Measurements from ENCODE around the gene ZDHHC18.

- no peak for TF ChIP-seq CTCF (conservative IDR thresholded peaks at IDR 0.05 in 1 of 2, IDR thresholded peaks at IDR 0.05 in 1 of 2; ENCODE audit: low read depth in 1 of 2, low read length in 2 of 2)
- TF ChIP-seq EZH2 (IDR thresholded peaks at IDR 0.05; ENCODE audit: low read length, missing control alignments) = no peak
These were observed 56.4 kb downstream of the ZDHHC18 start for GRCh38 chr1:26882696-26883463.
